ENCODE measurements around the gene FASTKD2. TPM values are rescaled to one million over a fixed set of nuclear protein-coding genes. Genes with fewer than 3 reads are reported as not detected.
"Not testable (repeated sequence)": the region's sequence is repeated elsewhere in the genome, so short reads cannot be mapped to it uniquely, and the experiment has no call there.

Gene FASTKD2
- polyA plus RNA-seq, 4 donors: 28.4 to 43.4 (median 40.0) TPM

DNA sequence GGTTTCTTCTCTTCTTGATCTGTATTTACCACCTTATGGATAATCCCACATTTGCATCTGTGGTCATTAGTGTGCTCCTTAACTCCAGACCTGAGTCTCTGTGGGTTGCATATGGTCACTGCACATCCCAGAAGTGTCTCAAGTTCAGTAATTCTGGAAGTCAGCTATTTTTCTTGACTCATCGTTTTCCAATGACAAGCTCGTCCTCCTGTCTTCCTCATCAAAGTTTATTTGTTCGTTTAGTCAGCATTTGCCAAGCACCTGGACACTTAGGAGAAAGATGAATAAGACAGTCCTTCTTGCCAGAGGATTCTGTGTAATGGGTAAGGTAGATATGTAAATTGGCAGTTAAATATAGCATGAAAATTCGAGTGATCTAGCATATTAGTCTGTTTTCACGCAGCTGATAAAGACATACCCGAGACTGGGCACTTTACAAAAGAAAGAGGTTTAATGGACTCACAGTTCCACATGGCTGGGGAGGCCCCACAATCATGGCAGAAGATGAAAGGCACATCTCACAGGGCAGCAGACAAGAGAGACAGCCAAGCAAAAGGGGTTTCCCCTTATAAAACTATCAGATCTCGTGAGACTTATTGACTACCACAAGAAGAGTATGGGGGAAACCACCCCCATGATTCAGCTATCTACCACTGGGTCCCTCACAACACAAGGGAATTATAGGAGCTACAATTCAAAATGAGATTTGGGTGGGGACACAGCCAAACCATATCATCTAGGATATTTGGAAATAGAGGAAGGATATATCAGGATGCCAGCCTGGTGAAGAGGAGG lies 19.4 kb downstream of the FASTKD2 start:
- DNase-seq (ENCODE audit: low read depth in 4 of 4, low spot score in 3 of 4): no peak

DNA sequence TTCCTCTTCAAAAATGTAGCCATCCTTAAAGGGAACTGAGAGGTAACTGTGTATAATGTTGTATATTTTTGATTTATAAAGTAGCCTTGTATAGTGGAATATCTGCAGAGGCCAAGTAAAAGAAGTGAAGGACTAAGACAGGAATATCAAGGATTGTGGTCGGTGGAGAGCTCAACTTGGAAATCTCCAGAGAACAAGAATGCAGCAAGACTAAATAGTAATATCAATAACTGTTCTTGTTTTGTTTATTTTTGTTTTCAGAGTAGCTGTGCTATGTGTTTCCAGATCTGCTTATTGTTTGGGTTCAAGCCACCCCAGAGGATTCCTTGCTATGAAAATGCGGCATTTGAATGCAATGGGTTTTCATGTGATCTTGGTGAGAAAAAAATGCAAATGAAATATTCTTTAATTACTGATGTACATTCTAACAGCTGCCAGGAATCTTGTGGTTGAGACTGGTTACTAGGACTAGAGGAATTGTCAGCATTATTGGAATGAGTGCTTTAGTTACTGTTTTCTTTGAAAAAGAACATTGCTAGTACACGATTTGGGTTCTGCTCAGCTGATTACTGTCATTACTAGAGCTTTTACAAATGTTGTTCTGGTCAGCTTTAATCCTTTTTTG lies 25.0 kb downstream of the FASTKD2 start:
- no peak for DNase-seq (ENCODE audit: low read depth in 4 of 4, low spot score in 3 of 4)

DNA sequence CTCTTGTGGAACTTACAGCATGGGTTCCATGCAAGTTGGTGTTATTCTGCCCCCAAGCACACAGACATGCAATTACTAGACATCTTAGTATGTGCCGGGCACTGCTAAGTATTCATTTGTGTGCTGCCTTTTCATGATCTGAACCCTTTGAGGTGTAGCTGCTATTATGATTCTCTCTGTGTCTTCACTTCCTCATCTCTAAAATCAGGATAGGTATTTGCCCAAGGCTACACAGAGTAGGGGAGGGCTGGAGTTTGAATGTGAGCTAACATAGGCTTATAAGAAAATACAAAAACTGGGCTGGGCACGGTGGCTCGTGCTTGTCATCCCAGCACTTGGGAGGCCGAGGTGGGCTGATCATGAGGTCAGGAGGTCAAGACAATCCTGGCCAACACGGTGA lies 27.2 kb downstream of the FASTKD2 start:
- DNase-seq (ENCODE audit: low read depth in 4 of 4, low spot score in 3 of 4): no peak

DNA sequence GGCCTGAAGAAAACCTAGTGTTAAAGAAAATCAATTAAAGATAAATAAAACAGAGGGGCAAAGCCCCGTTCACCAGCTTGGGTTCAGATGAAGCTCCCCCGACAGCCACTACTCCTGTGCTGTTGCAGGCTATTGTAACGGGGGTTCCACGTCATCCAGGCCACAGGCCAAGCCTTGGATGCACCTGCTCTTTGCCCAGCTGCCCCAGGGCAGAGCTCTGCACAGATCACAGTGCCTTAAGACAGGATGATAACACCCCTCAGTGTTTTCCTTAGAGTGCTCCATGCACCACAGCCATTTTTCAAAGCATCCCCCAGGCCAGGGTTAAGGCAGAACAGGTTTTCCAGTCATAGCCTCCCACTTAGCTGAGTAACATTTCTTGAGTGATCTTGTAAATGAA lies 32.0 kb downstream of the FASTKD2 start:
- DNase-seq (ENCODE audit: low read depth in 4 of 4, low spot score in 3 of 4): no peak

DNA sequence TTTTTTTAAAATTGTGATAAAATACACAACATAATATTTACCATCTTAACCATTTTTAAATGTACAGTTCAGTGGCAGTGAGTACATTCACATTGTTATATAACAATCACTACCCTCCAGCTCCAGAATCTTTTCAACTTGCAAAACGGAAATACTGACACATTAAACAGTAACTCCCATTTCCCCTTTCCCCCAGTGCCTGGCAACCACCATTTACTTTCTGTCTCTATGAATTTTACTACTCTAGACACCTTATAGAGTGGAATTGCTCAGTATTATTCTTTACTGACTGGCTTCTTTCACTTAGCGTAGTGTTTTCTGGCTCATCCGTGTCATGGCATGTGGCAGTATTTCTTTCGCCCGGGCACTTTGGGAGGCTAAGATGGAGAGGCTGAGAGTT lies 32.6 kb downstream of the FASTKD2 start:
- DNase-seq (ENCODE audit: low read depth in 4 of 4, low spot score in 3 of 4): no peak

DNA sequence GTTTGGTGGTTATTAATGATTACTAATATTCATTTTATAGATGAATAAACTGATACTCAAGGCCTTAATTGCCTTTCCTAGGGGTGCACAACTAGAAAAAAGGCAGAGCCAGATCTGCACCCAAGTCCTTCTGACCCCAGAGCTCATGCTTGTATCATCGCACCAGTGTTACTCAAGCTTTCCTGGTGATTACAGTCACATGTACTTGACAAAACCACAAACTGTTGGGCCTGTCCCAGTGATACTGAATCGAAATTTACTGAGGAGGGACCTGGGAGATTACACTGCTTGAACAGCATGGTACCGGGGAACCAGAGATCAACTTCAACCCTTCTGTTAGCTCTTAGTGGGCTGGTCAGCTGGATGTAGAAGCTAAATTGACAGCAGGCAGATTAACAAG lies 33.7 kb downstream of the FASTKD2 start:
- DNase-seq (ENCODE audit: low read depth in 4 of 4, low spot score in 3 of 4): no peak

DNA sequence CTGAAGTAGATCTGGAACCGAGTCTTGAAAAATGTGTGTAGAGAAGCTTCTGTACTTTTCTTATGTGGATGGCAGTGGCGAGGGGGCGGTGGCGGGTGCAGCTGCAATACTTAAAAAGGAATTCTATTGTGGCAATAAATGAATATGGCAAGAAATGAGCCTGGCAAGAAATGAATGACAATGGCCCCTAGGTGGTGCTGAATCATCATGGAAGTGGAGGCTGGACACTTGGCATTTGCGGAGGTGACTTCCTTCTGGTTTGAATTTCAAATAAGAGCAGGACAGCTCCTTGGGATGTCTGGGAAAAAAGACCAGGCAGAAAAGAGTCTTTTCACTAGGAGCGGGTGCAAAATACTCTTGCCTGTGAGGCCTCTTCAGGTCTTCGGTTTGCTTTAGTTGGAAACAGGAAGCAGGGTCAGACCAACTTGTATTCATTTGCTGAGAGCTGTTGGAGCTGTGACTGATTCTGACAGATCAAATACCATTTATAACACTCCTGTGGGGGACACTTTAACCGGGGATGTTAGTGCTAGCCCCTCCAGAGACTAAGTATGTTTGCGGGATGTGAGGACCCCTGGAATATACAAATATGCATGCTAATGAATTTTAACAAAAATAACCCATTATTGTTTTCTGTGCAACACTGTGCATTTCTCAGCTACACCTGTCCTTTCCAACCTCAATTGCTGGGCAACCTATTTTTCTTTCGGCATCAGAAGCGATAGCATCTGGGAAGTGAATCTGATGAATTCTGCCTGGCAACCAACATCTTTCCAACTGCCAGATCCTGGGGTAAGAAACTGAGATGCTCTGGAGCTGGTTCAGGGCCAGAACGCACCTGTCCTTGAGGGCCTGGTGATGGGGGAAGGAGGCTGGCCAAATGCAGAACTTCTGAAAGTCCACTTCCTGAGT lies 35.4 kb downstream of the FASTKD2 start:
- DNase-seq (ENCODE audit: low read depth in 4 of 4, low spot score in 3 of 4): peak; percentile 41 to 53 (median 46)

DNA sequence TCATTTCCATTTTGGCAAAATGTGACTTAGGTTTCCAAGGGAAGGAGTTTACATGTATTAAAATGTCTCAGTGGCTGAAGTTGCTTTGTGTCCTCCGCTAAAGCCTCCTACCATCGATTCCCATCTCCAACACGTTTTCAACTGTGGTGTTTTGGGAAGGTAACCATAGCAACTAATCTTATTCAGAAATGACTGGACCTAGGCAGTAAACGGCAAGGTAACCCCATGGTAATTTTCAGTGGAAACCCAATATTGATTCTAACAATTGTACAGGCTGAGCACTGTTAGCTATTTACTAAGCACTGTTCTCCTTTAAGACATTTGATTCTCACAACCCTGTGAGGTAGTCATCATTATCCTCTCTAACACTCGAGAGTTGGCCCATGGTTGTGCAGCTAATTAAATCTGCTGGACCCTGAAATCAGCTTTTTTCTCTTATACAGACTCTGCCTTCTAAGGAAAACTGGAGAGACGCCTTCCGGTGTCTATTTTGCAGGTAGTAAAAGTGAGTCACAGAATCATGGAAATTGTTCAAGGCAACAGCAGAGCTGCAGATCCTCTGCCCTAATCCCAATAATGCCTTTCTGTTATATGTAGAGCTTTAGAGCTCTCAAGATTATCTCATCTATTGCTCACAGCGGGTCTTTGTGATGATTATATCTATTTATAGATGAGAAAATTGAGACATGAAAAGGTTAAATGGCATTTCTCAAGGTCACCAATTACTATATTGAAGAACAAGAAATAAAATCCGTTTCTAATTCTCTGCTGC lies 36.2 kb downstream of the FASTKD2 start:
- no peak for DNase-seq (ENCODE audit: low read depth in 4 of 4, low spot score in 3 of 4)

DNA sequence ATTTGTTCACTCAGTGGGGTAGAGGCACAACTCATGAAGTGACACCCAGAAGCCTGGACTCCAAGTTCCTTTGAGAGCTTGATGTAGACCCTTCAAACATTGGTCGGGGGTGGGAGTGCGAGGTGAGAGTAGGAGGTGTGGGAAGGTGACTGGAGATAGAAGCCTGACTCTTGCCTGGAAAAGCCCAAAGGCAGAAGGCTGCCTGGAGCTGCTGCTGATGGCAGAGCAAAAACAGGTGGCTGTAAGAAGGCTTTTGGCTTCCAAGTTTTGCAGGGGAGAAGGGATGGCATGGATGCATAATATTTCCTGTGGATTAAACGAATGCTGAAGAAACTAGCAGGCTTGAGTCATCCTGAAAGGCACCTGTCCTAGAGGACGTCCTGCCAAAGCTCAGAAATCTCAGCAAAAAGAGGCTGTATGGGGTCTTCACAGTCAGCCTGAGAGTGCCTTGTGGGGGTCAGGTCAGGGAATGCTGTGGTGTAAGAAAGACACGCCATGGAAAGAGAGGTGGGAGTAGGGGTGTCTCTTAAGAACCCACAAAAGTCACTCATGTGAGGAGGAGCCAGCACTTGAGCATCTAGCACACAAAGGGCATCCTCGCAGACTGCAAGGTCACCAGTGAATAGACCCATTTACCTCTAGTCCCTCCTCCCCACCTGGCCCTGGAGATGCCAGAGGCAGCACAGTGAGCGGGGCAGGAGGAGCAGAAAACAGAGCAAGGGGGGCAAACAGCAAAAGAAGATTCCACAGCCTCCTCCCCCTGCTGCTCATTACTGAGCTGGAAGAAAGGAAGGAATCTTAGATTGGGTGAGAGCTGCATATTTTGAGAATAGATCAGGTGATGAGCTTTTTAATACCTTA lies 37.5 kb downstream of the FASTKD2 start:
- DNase-seq (ENCODE audit: low read depth in 4 of 4, low spot score in 3 of 4): no peak

DNA sequence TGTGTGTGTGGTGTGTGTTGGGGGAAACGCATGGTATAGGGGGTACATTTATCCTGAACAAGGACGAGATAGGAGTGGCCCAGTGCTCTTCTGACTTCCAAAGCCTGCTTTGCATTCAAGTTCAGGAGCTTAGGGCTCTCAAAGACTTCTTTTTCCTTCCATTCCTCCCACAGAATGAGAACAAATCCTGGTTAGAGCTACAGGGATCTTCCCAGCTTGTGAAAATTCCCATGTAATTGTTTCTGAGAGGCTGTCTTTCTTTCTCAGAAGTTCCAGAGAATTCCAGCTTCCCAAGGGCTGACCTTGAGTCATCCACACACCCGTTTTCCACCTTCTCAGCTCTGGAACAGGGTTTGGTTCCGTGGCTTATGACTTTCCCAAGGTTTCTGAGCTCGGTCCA lies 38.9 kb downstream of the FASTKD2 start:
- DNase-seq (ENCODE audit: low read depth in 4 of 4, low spot score in 3 of 4): no peak

DNA sequence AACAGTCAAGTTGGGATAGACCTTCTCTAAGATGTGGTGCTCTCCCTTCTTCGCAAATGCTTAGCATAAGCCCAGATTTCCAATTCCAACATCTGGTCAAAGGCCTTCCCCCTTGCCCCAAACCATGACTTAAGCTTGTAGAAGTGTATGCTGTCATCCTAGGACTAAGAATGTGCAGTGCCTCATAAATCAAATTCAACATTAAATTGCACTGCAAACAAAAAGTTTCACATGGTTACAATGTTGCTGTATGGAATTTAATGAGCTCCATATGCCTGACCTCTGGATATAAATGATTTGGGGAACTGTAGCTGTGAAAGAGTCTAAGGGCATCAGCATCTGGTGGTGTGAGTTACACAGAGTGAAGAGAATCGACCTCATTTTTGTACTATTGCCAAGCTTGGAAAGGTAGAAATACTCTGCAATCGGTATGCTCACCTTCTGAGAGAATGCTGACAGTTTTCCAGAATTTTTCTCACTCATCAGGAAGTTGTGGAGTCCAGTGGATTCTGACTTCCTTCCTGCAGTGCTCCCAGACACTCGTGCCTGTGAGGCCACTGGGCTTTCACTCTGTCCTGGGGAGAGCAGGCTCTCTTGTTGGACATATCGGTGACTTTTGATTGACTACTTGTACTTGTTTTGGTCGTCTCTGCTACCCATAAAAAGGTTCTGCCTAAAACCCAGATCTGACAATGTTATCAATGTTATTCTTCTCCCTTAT lies 40.6 kb downstream of the FASTKD2 start:
- DNase-seq (ENCODE audit: low read depth in 4 of 4, low spot score in 3 of 4): no peak

DNA sequence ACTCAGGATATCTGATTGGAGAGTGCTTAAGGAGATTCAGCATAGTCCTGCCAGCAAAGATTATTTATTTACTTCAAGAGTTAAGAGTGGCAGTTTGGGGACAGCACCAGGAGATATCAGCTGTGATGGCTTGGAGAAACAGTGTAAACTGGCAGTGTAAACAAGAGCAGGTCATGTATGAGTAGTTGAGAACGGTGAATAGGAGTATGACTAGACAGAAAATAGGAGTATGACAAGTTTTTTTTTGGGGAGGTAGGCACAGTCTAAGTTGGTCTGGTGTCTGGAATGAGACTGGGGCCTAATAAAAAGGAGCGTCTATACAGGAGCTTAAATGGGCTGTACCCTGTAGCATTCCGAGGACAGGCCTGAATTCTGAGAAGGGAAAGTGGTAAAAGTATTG lies 42.2 kb downstream of the FASTKD2 start:
- not testable (repeated sequence) for DNase-seq (ENCODE audit: low read depth in 4 of 4, low spot score in 3 of 4)

DNA sequence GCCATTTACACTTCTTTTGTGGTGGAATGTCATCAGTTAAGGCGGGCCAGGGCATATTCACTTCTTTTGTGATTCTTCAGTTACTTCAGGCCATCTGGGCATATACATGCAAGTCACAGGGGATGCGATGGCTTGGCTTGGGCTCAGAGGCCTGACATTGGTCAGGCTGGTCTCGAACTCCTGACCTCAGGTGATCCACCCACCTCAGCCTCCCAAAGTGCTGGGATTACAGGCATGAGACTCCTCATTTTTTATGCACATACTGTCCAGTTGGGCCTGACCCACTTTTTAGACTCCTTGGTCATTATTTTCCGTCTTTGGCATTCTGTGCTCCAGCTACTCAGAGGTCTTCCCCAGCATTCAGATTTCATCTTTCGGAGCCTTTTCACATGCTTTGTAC lies 47.1 kb downstream of the FASTKD2 start:
- DNase-seq (ENCODE audit: low read depth in 4 of 4, low spot score in 3 of 4): not testable (repeated sequence)

DNA sequence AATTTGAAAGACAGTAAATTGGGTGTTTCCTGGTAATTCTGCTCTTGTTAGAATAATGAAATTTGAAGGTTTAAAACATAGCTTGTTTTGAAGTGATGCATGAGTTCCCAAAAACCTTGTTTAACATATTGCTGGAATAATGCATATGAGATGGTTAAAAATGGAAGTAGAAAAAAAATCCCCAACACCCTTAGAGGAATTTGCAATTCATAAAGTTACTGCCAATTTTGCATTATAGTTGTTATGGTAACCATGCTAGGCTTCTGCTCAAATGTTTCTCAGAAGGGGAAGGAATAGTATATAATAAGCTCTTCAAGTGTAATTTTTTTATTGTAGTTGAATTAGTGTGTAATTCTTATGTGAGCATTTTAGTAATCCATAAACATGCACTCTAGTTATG lies 49.1 kb downstream of the FASTKD2 start:
- DNase-seq (ENCODE audit: low read depth in 4 of 4, low spot score in 3 of 4): no peak

DNA sequence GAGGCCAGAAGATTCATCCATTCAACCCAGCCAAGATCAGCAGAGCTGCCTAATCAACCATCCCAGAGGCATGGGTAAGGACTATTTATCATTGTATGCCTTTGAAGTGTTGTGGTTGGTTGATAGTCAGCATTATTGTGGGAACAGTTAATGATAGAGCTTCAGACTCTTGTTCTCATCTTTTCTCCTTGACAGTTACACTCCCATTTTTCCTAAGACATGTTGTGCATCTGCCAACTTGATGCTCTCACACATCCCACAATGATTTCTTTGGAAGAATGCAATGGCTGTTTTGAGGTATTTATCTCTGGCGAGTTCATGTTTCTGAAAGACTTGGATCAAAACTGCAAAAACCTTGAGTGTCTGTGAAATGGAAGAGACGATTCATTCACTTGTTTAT lies 55.4 kb downstream of the FASTKD2 start:
- DNase-seq (ENCODE audit: low read depth in 4 of 4, low spot score in 3 of 4): no peak

DNA sequence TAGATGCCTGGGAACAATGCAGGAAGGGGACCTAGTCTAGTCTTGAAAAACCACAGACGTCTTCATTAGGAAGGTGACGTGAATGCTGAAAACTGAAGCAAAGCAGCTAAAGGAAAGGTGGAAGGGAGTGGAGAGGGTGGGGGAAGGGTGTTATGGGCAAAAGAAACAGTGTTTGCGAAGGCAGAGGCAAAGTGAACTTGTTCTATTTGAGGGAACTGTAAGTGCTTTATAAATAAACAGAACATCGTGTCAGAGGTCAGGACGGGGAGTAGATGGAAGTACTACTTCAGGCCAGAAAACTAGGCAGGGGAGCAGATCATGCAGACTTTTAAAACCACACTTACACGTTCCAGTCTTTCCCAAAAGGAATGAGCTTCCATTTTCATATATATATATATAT lies 57.8 kb downstream of the FASTKD2 start:
- no peak for DNase-seq (ENCODE audit: low read depth in 4 of 4, low spot score in 3 of 4)

DNA sequence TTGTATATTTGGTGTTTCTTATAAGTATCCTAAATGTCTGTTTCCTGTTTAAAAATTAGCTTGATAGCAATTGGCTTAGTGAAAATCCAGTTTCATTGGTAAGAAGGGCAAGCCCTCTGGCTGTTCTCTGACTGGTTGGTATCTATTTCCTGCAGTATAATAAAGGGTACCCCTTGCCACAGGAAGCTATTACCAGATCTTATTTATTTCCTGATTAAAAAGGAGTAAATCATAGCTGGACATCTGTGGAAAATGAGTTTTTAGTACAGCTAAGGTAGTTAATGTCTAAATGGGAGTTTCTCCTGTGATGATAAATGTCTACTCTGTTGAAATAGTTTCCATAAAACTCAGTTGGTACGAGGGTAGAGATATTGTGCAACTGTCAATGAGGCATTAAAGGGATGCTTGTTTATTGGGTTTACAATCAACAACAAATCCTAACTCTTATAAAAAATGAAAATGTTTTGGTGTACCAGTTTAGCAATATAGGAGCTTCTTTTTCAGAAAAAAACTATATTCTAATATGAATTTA lies 58.7 kb downstream of the FASTKD2 start:
- no peak for DNase-seq (ENCODE audit: low read depth in 4 of 4, low spot score in 3 of 4)

DNA sequence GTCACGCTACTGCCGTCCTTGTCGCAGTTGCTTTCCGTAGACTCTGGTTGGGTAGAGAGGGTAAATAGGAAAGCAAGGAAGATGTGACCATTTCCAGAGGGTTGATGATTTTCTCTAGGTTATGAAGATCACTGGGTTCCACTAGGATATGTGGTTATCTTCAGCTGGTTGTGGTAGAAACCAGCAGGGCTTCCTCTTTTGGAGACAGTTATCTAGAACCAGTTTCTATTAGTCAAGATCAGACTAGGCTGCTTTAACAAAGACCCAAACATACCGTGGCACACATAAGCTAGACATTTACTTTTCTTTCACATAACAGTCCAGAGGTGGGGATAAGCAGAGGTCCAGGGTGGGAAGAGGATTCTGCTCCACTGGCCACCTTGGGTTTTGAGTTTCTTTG lies 59.6 kb downstream of the FASTKD2 start:
- no peak for DNase-seq (ENCODE audit: low read depth in 4 of 4, low spot score in 3 of 4)

Measured in left renal pelvis (tissue), 4 donors.